ENCODE measurements around the gene PRPF19. TPM values are rescaled to one million over a fixed set of nuclear protein-coding genes. Genes with fewer than 3 reads are reported as not detected.

Gene PRPF19
- total RNA-seq, 2 donors from 2014 or later, result 147 to 181 TPM

GRCh38 chr11:60939855-60940254 lies 33.5 kb upstream of the PRPF19 start:
- Histone ChIP-seq H3K4me3 (no peak overlapping the region), H3K4me1 (replicated peaks) (no peaks in the 10 kb centered on the region), H3K36me3 (no peaks in the 10 kb centered on the region), H3K27ac (no peak overlapping the region), H3K9me3 (no peaks in the 10 kb centered on the region), H3K27me3 (replicated peaks; ENCODE audit: insufficient read depth) (no peaks in the 10 kb centered on the region)
- WGBS, result 60% methylated on average over 2 of the region's 2 CpGs
- no peak for DNase-seq (ENCODE audit: low spot score)
- intact Hi-C loops (cut with DNase I), result no loop called here
- TF ChIP-seq POLR2A (IDR thresholded peaks at IDR 0.05), result no peak

- H3K9me3 ChIP-seq, result no peaks in the 10 kb centered on the region
- H3K4me1 ChIP-seq (replicated peaks), result no peaks in the 10 kb centered on the region
- DNase-seq (ENCODE audit: low spot score), result no peak
- H3K27me3 ChIP-seq (replicated peaks; ENCODE audit: insufficient read depth), result no peaks in the 10 kb centered on the region
- TF ChIP-seq POLR2A (IDR thresholded peaks at IDR 0.05), result no peak
- no peak for TF ChIP-seq CTCF (IDR thresholded peaks at IDR 0.05)
- TF ChIP-seq POLR2AphosphoS5 (IDR thresholded peaks at IDR 0.05), result no peak
- no peaks in the 10 kb centered on the region for H3K36me3 ChIP-seq
- WGBS, result 89% methylated on average over 7 of the region's 7 CpGs
- no peak overlapping the region for H3K4me3 ChIP-seq
- intact Hi-C loops (cut with DNase I), result no loop called here
- H3K27ac ChIP-seq, result no peak overlapping the region
Observed at GRCh38 chr11:60939301-60939700, 32.9 kb upstream of the PRPF19 start.

- H3K36me3 ChIP-seq, result no peaks in the 10 kb centered on the region
- WGBS, result 82% methylated on average over 9 of the region's 9 CpGs
- TF ChIP-seq POLR2AphosphoS5 (IDR thresholded peaks at IDR 0.05) (no peak), POLR2A (IDR thresholded peaks at IDR 0.05) (no peak), CTCF (IDR thresholded peaks at IDR 0.05) (no peak)
- DNase-seq (ENCODE audit: low spot score), result no peak
- H3K9me3 ChIP-seq, result no peaks in the 10 kb centered on the region
- no peaks in the 10 kb centered on the region for H3K27me3 ChIP-seq (replicated peaks; ENCODE audit: insufficient read depth)
- no peak overlapping the region for H3K27ac ChIP-seq
- H3K4me1 ChIP-seq (replicated peaks), result no peaks in the 10 kb centered on the region
- intact Hi-C loops (cut with DNase I), result no loop called here
- H3K4me3 ChIP-seq, result no peak overlapping the region
Observed at GRCh38 chr11:60938500-60938899, 32.1 kb upstream of the PRPF19 start.

- Histone ChIP-seq H3K4me3 (no peak overlapping the region), H3K4me1 (replicated peaks) (no peaks in the 10 kb centered on the region), H3K36me3 (no peaks in the 10 kb centered on the region), H3K9me3 (no peaks in the 10 kb centered on the region), H3K27me3 (replicated peaks; ENCODE audit: insufficient read depth) (no peaks in the 10 kb centered on the region), H3K27ac (no peak overlapping the region)
- intact Hi-C loops (cut with DNase I), result no loop called here
- 90% methylated on average over 8 of the region's 8 CpGs for WGBS
- TF ChIP-seq POLR2AphosphoS5 (IDR thresholded peaks at IDR 0.05), result no peak
- no peak for TF ChIP-seq POLR2A (IDR thresholded peaks at IDR 0.05)
- TF ChIP-seq CTCF (IDR thresholded peaks at IDR 0.05), result no peak
- DNase-seq (ENCODE audit: low spot score), result no peak
Observed at GRCh38 chr11:60937811-60938210, 31.4 kb upstream of the PRPF19 start.

- Histone ChIP-seq H3K36me3 (no peaks in the 10 kb centered on the region), H3K27ac (no peak overlapping the region), H3K4me1 (replicated peaks) (no peaks in the 10 kb centered on the region), H3K4me3 (no peak overlapping the region), H3K27me3 (replicated peaks; ENCODE audit: insufficient read depth) (no peaks in the 10 kb centered on the region), H3K9me3 (no peaks in the 10 kb centered on the region)
- DNase-seq (ENCODE audit: low spot score), result no peak
- TF ChIP-seq POLR2AphosphoS5 (IDR thresholded peaks at IDR 0.05) (peak; percentile 11), CTCF (IDR thresholded peaks at IDR 0.05) (no peak), POLR2A (IDR thresholded peaks at IDR 0.05) (no peak)
- intact Hi-C loops (cut with DNase I), result no loop called here
- WGBS, result 65% methylated on average over 12 of the region's 12 CpGs
Observed at GRCh38 chr11:60937144-60937527, 30.8 kb upstream of the PRPF19 start.
